Caco-2 (cell line): ENCODE results near the gene NOL3. TPM values are rescaled to one million over a fixed set of nuclear protein-coding genes. Genes with fewer than 3 reads are reported as not detected.

Experiments used
- BruUV-seq: library from RNA; stranded (reverse); fragments of 400-500 nt; replicated peaks from 2 replicates; lab custom pipeline; 2021; lab: Mats Ljungman, UMichigan
- CTCF ChIA-PET: fragments of 300-600 bp; sonication (Branson Sonifier 250); formaldehyde crosslinking; loops from one replicate; lab custom pipeline; 2022; ENCODE audit warnings: antibody characterized with exemption; lab: Charles Lee
- POLR2A ChIA-PET: fragments of 300-600 bp; sonication (Branson Sonifier 250); formaldehyde crosslinking; loops from one replicate; lab custom pipeline; 2022; ENCODE audit warnings: antibody characterized with exemption; lab: Charles Lee
- DNase-seq, 2 experiments: peaks; one replicate each; pipeline versions ENCODE4 v3.0.0 to v3.0.0-alpha.2; 2020 to 2022
- H3K27me3 ChIP-seq: replicated peaks from 2 replicates; pipeline ENCODE4 v1.6.0; 2011; ENCODE audit warnings: low read length; ENCODE audit not compliant: control insufficient read depth, insufficient read depth
- H3K36me3 ChIP-seq: 2 replicates; pipeline ENCODE4 v1.5.1; 2011; ENCODE audit warnings: low read length; ENCODE audit not compliant: control insufficient read depth, insufficient read depth
- H3K4me1 ChIP-seq: fragments of 250-450 bp; sonication (Bioruptor Pico); 2 replicates; pipeline ENCODE4 v1.5.1; 2020; ENCODE audit warnings: mild to moderate bottlenecking
- H3K4me3 ChIP-seq: 2 replicates; pipeline ENCODE4 v1.5.1; 2011; ENCODE audit warnings: low read depth, mild to moderate bottlenecking, control low read depth, low read length
- H3K9me3 ChIP-seq: fragments of 250-450 bp; sonication (Bioruptor Pico); 2 replicates; pipeline ENCODE4 v1.5.1; 2020; ENCODE audit warnings: mild to moderate bottlenecking, moderate library complexity
- H3K27ac Mint-ChIP-seq: one replicate; pipeline ENCODE4 v1.8.0; 2022; ENCODE audit warnings: mixed read lengths; ENCODE audit not compliant: unreplicated experiment
- H3K27me3 Mint-ChIP-seq: one replicate; pipeline ENCODE4 v1.8.0; 2022; ENCODE audit warnings: mixed read lengths; ENCODE audit not compliant: insufficient read depth, unreplicated experiment
- H3K36me3 Mint-ChIP-seq: one replicate; pipeline ENCODE4 v1.8.0; 2022; ENCODE audit warnings: mild to moderate bottlenecking, mixed read lengths; ENCODE audit not compliant: insufficient read depth, unreplicated experiment
- H3K4me1 Mint-ChIP-seq: one replicate; pipeline ENCODE4 v1.8.0; 2022; ENCODE audit warnings: low read depth, mixed read lengths; ENCODE audit not compliant: unreplicated experiment
- H3K4me3 Mint-ChIP-seq: one replicate; pipeline ENCODE4 v1.8.0; 2022; ENCODE audit warnings: mild to moderate bottlenecking, moderate library complexity, mixed read lengths; ENCODE audit not compliant: unreplicated experiment
- H3K9me3 Mint-ChIP-seq: one replicate; pipeline ENCODE4 v1.8.0; 2022; ENCODE audit warnings: mixed read lengths; ENCODE audit not compliant: unreplicated experiment
- intact Hi-C: fragments of 100-400 bp; cut with micrococcal nuclease; formaldehyde crosslinking; loops from one replicate; pipeline ENCODE4 v1.10.0; 2022; ENCODE audit not compliant: unreplicated experiment
- total RNA-seq: library from RNA; stranded (reverse); gene quantifications from 2 replicates; pipeline ENCODE4 v1.2.3, GENCODE V29; 2022
- TF ChIP-seq, protein P1 (sequence below), 2 experiments: fragments of 200-600 bp in 1 of 2; IDR thresholded peaks; 1 replicate in 1 of 2; 2 replicates in 1 of 2; pipeline versions ENCODE4 v1.5.1 to v1.8.0; 2011 to 2022; ENCODE audit warnings: antibody characterized with exemption in 1 of 2, control low read depth in 1 of 2, inconsistent platforms in 1 of 2, low read depth in 1 of 2, low read length in 1 of 2, mild to moderate bottlenecking in 1 of 2, moderate library complexity in 1 of 2; ENCODE audit not compliant: insufficient read depth in 1 of 2, severe bottlenecking in 1 of 2, unreplicated experiment in 1 of 2

NOL3 gene
- total RNA-seq, 1 experiment from 2014 or later: 17.4 TPM

DNA sequence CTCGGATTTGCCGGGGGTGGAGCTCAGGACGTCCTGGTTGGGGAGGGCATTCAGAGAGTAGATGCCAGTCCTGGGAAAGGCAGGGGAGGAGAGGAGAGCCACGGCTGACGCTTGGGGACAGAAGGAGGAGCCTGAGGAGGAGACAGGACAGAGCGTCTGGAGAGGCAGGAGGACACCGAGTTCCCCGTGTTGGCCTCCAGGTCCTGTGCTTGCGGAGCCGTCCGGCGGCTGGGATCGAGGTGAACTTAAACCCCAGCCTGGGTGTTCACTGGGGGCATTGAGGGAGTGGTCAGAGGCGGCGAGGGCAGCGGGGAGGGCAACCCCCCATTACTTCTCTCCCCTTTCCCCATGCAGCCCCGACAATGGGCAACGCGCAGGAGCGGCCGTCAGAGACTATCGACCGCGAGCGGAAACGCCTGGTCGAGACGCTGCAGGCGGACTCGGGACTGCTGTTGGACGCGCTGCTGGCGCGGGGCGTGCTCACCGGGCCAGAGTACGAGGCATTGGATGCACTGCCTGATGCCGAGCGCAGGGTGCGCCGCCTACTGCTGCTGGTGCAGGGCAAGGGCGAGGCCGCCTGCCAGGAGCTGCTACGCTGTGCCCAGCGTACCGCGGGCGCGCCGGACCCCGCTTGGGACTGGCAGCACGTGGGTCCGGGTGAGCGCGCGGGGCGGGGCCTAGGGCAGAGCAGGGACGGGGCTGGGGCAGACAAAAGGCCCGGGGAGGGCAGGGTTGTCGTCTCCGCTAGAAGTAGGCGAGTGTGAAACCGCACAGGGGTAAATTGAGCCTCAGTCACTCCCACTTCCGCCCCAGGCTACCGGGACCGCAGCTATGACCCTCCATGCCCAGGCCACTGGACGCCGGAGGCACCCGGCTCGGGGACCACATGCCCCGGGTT lies 3.7 kb downstream of the NOL3 start:
- peaks cover 42% of the 10 kb centered on the region for H3K4me1 Mint-ChIP-seq
- peak overlapping the region; percentile 78 for H3K4me3 Mint-ChIP-seq
- Histone ChIP-seq H3K4me1 (peaks cover 36% of the 10 kb centered on the region), H3K36me3 (no peaks in the 10 kb centered on the region), H3K9me3 (no peaks in the 10 kb centered on the region), H3K4me3 (peak overlapping the region; percentile 41), H3K27me3 (no peaks in the 10 kb centered on the region)
- intact Hi-C loops: loop anchor here (1.0 kb wide), 1 partner anchor 12 kb away; no protein-coding TSS in a partner anchor
- H3K36me3 Mint-ChIP-seq: peaks cover 39% of the 10 kb centered on the region
- POLR2A ChIA-PET: interaction anchor here (0.8 kb wide), 1 partner anchor 13 kb away, joined by 3 read pairs; no protein-coding TSS in a partner anchor
- TF ChIP-seq, protein P1, sequence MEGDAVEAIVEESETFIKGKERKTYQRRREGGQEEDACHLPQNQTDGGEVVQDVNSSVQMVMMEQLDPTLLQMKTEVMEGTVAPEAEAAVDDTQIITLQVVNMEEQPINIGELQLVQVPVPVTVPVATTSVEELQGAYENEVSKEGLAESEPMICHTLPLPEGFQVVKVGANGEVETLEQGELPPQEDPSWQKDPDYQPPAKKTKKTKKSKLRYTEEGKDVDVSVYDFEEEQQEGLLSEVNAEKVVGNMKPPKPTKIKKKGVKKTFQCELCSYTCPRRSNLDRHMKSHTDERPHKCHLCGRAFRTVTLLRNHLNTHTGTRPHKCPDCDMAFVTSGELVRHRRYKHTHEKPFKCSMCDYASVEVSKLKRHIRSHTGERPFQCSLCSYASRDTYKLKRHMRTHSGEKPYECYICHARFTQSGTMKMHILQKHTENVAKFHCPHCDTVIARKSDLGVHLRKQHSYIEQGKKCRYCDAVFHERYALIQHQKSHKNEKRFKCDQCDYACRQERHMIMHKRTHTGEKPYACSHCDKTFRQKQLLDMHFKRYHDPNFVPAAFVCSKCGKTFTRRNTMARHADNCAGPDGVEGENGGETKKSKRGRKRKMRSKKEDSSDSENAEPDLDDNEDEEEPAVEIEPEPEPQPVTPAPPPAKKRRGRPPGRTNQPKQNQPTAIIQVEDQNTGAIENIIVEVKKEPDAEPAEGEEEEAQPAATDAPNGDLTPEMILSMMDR (IDR thresholded peaks at IDR 0.05; ENCODE audit: insufficient read depth in 1 of 2, low read depth in 1 of 2, low read length in 1 of 2, severe bottlenecking in 1 of 2, unreplicated experiment in 1 of 2): peak in 1 of 2 experiments; percentile 50
- peak overlapping the region; percentile 53 for H3K27ac Mint-ChIP-seq
- no peaks in the 10 kb centered on the region for H3K27me3 Mint-ChIP-seq
- DNase-seq: peak; percentile 82 to 86
- no peaks in the 10 kb centered on the region for H3K9me3 Mint-ChIP-seq
- CTCF ChIA-PET: interaction anchor here (0.6 to 1.8 kb wide), 12 partner anchors 10 to 1280 kb away, joined by 3 to 5 read pairs (median 3); partner anchors contain the start of gene NFATC3
- BruUV-seq: TSS peak; percentile 5

DNA sequence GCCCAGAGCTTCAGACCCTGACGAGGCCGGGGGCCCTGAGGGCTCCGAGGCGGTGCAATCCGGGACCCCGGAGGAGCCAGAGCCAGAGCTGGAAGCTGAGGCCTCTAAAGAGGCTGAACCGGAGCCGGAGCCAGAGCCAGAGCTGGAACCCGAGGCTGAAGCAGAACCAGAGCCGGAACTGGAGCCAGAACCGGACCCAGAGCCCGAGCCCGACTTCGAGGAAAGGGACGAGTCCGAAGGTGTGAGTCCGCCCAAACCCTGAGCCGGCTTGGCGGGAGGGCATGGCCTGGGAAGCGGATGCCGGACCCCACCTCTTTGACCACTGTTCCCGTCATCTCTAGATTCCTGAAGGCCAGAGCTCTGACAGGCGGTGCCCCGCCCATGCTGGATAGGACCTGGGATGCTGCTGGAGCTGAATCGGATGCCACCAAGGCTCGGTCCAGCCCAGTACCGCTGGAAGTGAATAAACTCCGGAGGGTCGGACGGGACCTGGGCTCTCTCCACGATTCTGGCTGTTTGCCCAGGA lies 4.4 kb downstream of the NOL3 start:
- no peaks in the 10 kb centered on the region for H3K9me3 ChIP-seq
- Mint-ChIP-seq H3K4me1 (peaks cover 43% of the 10 kb centered on the region), H3K4me3 (no peak overlapping the region), H3K27ac (no peak overlapping the region), H3K9me3 (no peaks in the 10 kb centered on the region), H3K36me3 (peaks cover 39% of the 10 kb centered on the region), H3K27me3 (no peaks in the 10 kb centered on the region)
- H3K36me3 ChIP-seq: no peaks in the 10 kb centered on the region
- peaks cover 29% of the 10 kb centered on the region for H3K4me1 ChIP-seq
- TF ChIP-seq, protein P1 (IDR thresholded peaks at IDR 0.05; ENCODE audit: insufficient read depth in 1 of 2, low read depth in 1 of 2, low read length in 1 of 2, severe bottlenecking in 1 of 2, unreplicated experiment in 1 of 2): no peak
- no TSS peak for BruUV-seq
- intact Hi-C loops: loop anchor here (1.0 kb wide), 1 partner anchor 12 kb away; no protein-coding TSS in a partner anchor
- CTCF ChIA-PET: interaction anchor here (0.6 to 1.8 kb wide), 7 partner anchors 10 to 1279 kb away, joined by 3 to 4 read pairs (median 3); partner anchors contain the start of gene NFATC3
- no peaks in the 10 kb centered on the region for H3K27me3 ChIP-seq
- POLR2A ChIA-PET: no interaction called here
- H3K4me3 ChIP-seq: peak overlapping the region; percentile 41
- no peak for DNase-seq

- H3K27me3 Mint-ChIP-seq: no peaks in the 10 kb centered on the region
- CTCF ChIA-PET: interaction anchor here (0.9 to 1.1 kb wide), 2 partner anchors 196 to 278 kb away, joined by 4 to 6 read pairs; no protein-coding TSS in a partner anchor
These were observed 6.3 kb downstream of the NOL3 start for GRCh38 chr16:67176662-67177061.

More at GRCh38 chr16:67176662-67177061, 6.3 kb downstream of the NOL3 start:
- H3K4me3 ChIP-seq: no peak overlapping the region
- H3K9me3 Mint-ChIP-seq: no peaks in the 10 kb centered on the region
- peaks cover 31% of the 10 kb centered on the region for H3K36me3 Mint-ChIP-seq
- H3K4me1 ChIP-seq: peaks cover 18% of the 10 kb centered on the region
- POLR2A ChIA-PET: no interaction called here
- H3K4me3 Mint-ChIP-seq: no peak overlapping the region
- H3K27ac Mint-ChIP-seq: no peak overlapping the region
- no peaks in the 10 kb centered on the region for H3K9me3 ChIP-seq
- H3K27me3 ChIP-seq: no peaks in the 10 kb centered on the region
- no peak for DNase-seq
- BruUV-seq: no TSS peak
- H3K4me1 Mint-ChIP-seq: peaks cover 33% of the 10 kb centered on the region
- H3K36me3 ChIP-seq: no peaks in the 10 kb centered on the region
- TF ChIP-seq, protein P1 (IDR thresholded peaks at IDR 0.05; ENCODE audit: insufficient read depth in 1 of 2, low read depth in 1 of 2, low read length in 1 of 2, severe bottlenecking in 1 of 2, unreplicated experiment in 1 of 2): no peak
- intact Hi-C loops: no loop called here
